Mammary epithelial cell (primary cell): ENCODE results near the gene KLHL29.

Experiments
- CTCF ChIP-seq, 2 donors: IDR thresholded peaks in 1 of 2; conservative IDR thresholded peaks in 1 of 2; 2 replicates each; pipeline ENCODE4 v1.5.1; 2011 to 2012; ENCODE audit warnings: inconsistent platforms in 2 of 2, low read length in 2 of 2, mild to moderate bottlenecking in 2 of 2, control low read depth in 1 of 2, low read depth in 1 of 2; ENCODE audit not compliant: insufficient read depth in 1 of 2; ENCODE audit errors: extremely low read depth in 1 of 2
- EZH2 ChIP-seq: IDR thresholded peaks from 2 replicates; pipeline ENCODE4 v1.6.1; 2012; ENCODE audit warnings: low read length, inconsistent platforms, borderline replicate concordance

- TF ChIP-seq EZH2 = no peak
- TF ChIP-seq CTCF (conservative IDR thresholded peaks at IDR 0.05 in 1 of 2, IDR thresholded peaks at IDR 0.05 in 1 of 2; ENCODE audit: extremely low read depth in 1 of 2, insufficient read depth in 1 of 2, low read depth in 1 of 2, low read length in 2 of 2) = no peak
Measured at GRCh38 chr2:23543728-23544127, 158.7 kb downstream of the KLHL29 start.
